Activated CD4-positive, alpha-beta T cell treated with anti-CD3 and anti-CD28 coated beads, Interleukin-10, Interleukin-2, amounts not matched to agents 100 ng/mL and 50 ng/mL, durations not matched to agents 16 hours and 8 hours (primary cell): ENCODE results near the gene KIAA1328.
A peak's percentile ranks its signal among the peaks of the same experiment; 100 is the strongest.
"Not testable (repeated sequence)": the region's sequence is repeated elsewhere in the genome, so short reads cannot be mapped to it uniquely, and the experiment has no call there.

Source experiments
- DNase-seq: peaks from one replicate; pipeline ENCODE4 v3.0.0-alpha.2; 2020

The KIAA1328 gene

GRCh38 chr18:36889321-36889720 is 60.4 kb downstream of the KIAA1328 start:
- no peak for DNase-seq

GRCh38 chr18:36889742-36890141 is 60.8 kb downstream of the KIAA1328 start:
- DNase-seq = no peak

- no peak for DNase-seq
Observed at GRCh38 chr18:36890598-36890997, 61.7 kb downstream of the KIAA1328 start.

- DNase-seq = no peak
Observed at GRCh38 chr18:36893227-36893626, 64.3 kb downstream of the KIAA1328 start.

GRCh38 chr18:36895606-36896005 is 66.7 kb downstream of the KIAA1328 start:
- DNase-seq = no peak

- no peak for DNase-seq
Observed at GRCh38 chr18:36897253-36897652, 68.3 kb downstream of the KIAA1328 start.

- DNase-seq = peak; percentile 62
Observed at GRCh38 chr18:36899289-36899688, 70.4 kb downstream of the KIAA1328 start.

GRCh38 chr18:36900466-36900865 is 71.5 kb downstream of the KIAA1328 start:
- DNase-seq = no peak

- no peak for DNase-seq
Observed at GRCh38 chr18:36901277-36901701, 72.4 kb downstream of the KIAA1328 start.

GRCh38 chr18:36903215-36903928 is 74.4 kb downstream of the KIAA1328 start:
- DNase-seq = no peak

- DNase-seq = no peak
Observed at GRCh38 chr18:36905571-36905970, 76.6 kb downstream of the KIAA1328 start.

GRCh38 chr18:36909282-36909681 is 80.4 kb downstream of the KIAA1328 start:
- not testable (repeated sequence) for DNase-seq

GRCh38 chr18:36912887-36913286 is 84.0 kb downstream of the KIAA1328 start:
- peak; percentile 2 for DNase-seq

GRCh38 chr18:36917907-36918306 is 89.0 kb downstream of the KIAA1328 start:
- no peak for DNase-seq

- DNase-seq = no peak
Observed at GRCh38 chr18:36929601-36930000, 100.7 kb downstream of the KIAA1328 start.

GRCh38 chr18:36931106-36931505 is 102.2 kb downstream of the KIAA1328 start:
- DNase-seq = no peak

- no peak for DNase-seq
Observed at GRCh38 chr18:36933552-36933951, 104.6 kb downstream of the KIAA1328 start.

GRCh38 chr18:36934884-36935283 is 106.0 kb downstream of the KIAA1328 start:
- DNase-seq = no peak

- DNase-seq = peak; percentile 62
Observed at GRCh38 chr18:36942264-36942663, 113.3 kb downstream of the KIAA1328 start.

- DNase-seq = no peak
Observed at GRCh38 chr18:36947820-36948348, 119.0 kb downstream of the KIAA1328 start.

GRCh38 chr18:36950282-36950681 is 121.4 kb downstream of the KIAA1328 start:
- DNase-seq = no peak

- DNase-seq = no peak
Observed at GRCh38 chr18:36950960-36951359, 122.0 kb downstream of the KIAA1328 start.

- DNase-seq = no peak
Observed at GRCh38 chr18:36953047-36953446, 124.1 kb downstream of the KIAA1328 start.

GRCh38 chr18:36960038-36960437 is 131.1 kb downstream of the KIAA1328 start:
- no peak for DNase-seq

- no peak for DNase-seq
Observed at GRCh38 chr18:36963464-36963863, 134.5 kb downstream of the KIAA1328 start.
